GM12872 (cell line): Measurements from ENCODE around the gene ACBD6.

Experiments
- CTCF ChIP-seq: IDR thresholded peaks from 3 replicates; pipeline ENCODE4 v1.5.1; 2011; ENCODE audit warnings: low read depth, mild to moderate bottlenecking, low read length, moderate library complexity; ENCODE audit not compliant: insufficient read depth

ACBD6 gene

GRCh38 chr1:180264595-180264994 is 237.8 kb downstream of the ACBD6 start:
- no peak for TF ChIP-seq CTCF

GRCh38 chr1:180262628-180263488 is 239.5 kb downstream of the ACBD6 start:
- no peak for TF ChIP-seq CTCF

- no peak for TF ChIP-seq CTCF
These were observed 240.7 kb downstream of the ACBD6 start for GRCh38 chr1:180261524-180262155.

DNA sequence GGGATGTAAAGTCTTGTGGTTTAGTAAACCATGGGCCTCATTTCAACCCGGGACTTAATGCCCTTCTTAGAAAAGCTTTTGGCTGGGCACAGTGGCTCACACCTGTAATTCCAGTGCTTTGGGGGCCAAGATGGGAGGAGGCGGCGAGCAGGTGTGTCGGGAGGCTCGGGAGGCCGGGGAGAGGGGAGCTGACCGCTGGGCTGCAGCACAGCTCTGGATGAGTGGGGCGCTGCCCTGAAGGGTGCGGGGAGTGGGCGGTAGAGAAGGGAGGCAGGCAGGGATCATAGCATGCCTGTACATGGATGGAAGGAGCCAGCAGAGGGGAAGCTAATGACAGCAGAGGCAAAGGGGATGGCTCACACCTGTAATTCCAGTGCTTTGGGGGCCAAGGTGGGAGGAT is 241.3 kb downstream of the ACBD6 start:
- TF ChIP-seq CTCF: no peak

DNA sequence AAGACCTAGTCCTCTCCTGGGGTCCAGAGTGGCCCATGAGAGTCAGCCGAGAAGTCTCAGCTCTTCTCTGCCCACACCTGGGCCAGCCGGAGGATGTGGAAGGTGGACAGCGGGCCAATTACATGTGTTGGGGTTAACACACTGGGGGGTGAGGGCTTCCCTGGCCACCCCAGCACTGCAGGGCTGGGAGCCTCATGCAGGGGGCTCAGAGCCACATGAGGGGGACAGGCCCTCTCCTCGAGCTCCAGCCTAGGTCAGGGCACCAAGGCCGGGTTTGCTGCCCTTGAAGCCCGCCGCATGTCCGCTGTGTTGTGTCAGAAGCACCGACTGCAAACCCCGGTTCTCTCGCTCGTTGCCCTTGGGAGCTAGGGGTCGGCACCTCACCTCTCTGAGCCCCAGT is 241.8 kb downstream of the ACBD6 start:
- no peak for TF ChIP-seq CTCF

- TF ChIP-seq CTCF: no peak
These were observed 242.7 kb downstream of the ACBD6 start for GRCh38 chr1:180259431-180260338.

- no peak for TF ChIP-seq CTCF
These were observed 243.4 kb downstream of the ACBD6 start for GRCh38 chr1:180258935-180259334.
